ENCODE measurements around the gene TTLL13. TPM values are rescaled to one million over a fixed set of nuclear protein-coding genes. Genes with fewer than 3 reads are reported as not detected.
"Not testable (repeated sequence)": the region's sequence is repeated elsewhere in the genome, so short reads cannot be mapped to it uniquely, and the experiment has no call there.

TTLL13 gene
- total and polyA plus RNA-seq, 7 experiments from 2014 or later, result 0.40 to 1.8 (median 0.63) TPM; not detected in 3

GRCh38 chr15:90281637-90282036 lies 32.3 kb downstream of the TTLL13 start:
- H3K9me3 ChIP-seq (ENCODE audit: control insufficient read depth in 2 of 3, low read length in 3 of 3); H3K27ac ChIP-seq (ENCODE audit: low read depth, low read length); intact Hi-C loops (cut with micrococcal nuclease); H3K4me3 Mint-ChIP-seq; H3K4me1 Mint-ChIP-seq; H3K27me3 ChIP-seq (ENCODE audit: control insufficient read depth in 2 of 2, insufficient read depth in 2 of 2, low read length in 2 of 2); ATAC-seq; H3K9me3 Mint-ChIP-seq; H3K27ac Mint-ChIP-seq; H3K4me3 ChIP-seq (ENCODE audit: low read length); H3K4me1 ChIP-seq (ENCODE audit: control insufficient read depth in 2 of 2, insufficient read depth in 2 of 2, low read length in 2 of 2); H3K36me3 ChIP-seq (ENCODE audit: control insufficient read depth in 2 of 3, insufficient read depth in 3 of 3, low read length in 3 of 3); H3K36me3 Mint-ChIP-seq; DNase-seq; H3K27me3 Mint-ChIP-seq: not testable (repeated sequence)
- ChIA-PET POLR2A (interaction anchor here (0.7 kb wide), 1 partner anchor 149 kb away, joined by 7 read pairs; no protein-coding TSS in a partner anchor), CTCF (interaction anchor here (0.6 kb wide), 2 partner anchors 541 to 706 kb away, joined by 3 to 7 read pairs; no protein-coding TSS in a partner anchor)

- POLR2A ChIA-PET, result interaction anchor here (1.0 kb wide), 1 partner anchor 9 kb away, joined by 3 read pairs; no protein-coding TSS in a partner anchor
- H3K4me3 Mint-ChIP-seq, result no peak overlapping the region
- H3K36me3 ChIP-seq (ENCODE audit: control insufficient read depth in 2 of 3, insufficient read depth in 3 of 3, low read length in 3 of 3), result no peaks in the 10 kb centered on the region
- peaks cover 0 to 10% (median 0%) of the 10 kb centered on the region in 5 donors for H3K27me3 Mint-ChIP-seq
- intact Hi-C loops (cut with micrococcal nuclease), result loop anchor here (1.0 kb wide), 3 partner anchors 67 to 546 kb away; no protein-coding TSS in a partner anchor
- DNase-seq (peak in 7 of 9 donors; percentile 39 to 68 (median 61)), ATAC-seq (peak; percentile 88)
- no peak overlapping the region for H3K4me3 ChIP-seq (ENCODE audit: low read length)
- no peak overlapping the region for H3K27ac Mint-ChIP-seq
- no peaks in the 10 kb centered on the region for H3K36me3 Mint-ChIP-seq
- no peaks in the 10 kb centered on the region for H3K27me3 ChIP-seq (ENCODE audit: control insufficient read depth in 2 of 2, insufficient read depth in 2 of 2, low read length in 2 of 2)
- CTCF ChIA-PET, result interaction anchor here (0.7 to 1.0 kb wide), 4 partner anchors 10 to 287 kb away, joined by 3 read pairs; no protein-coding TSS in a partner anchor
- no peaks in the 10 kb centered on the region for H3K4me1 ChIP-seq (ENCODE audit: control insufficient read depth in 2 of 2, insufficient read depth in 2 of 2, low read length in 2 of 2)
- no peaks in the 10 kb centered on the region for H3K9me3 Mint-ChIP-seq
- H3K4me1 Mint-ChIP-seq, result peaks cover 0 to 5% (median 0%) of the 10 kb centered on the region in 7 donors
- H3K27ac ChIP-seq (ENCODE audit: low read depth, low read length), result no peak overlapping the region
- no peaks in the 10 kb centered on the region for H3K9me3 ChIP-seq (ENCODE audit: control insufficient read depth in 2 of 3, low read length in 3 of 3)
Measured at GRCh38 chr15:90286678-90287077, 37.3 kb downstream of the TTLL13 start.

GRCh38 chr15:90287101-90287500 lies 37.7 kb downstream of the TTLL13 start:
- Histone ChIP-seq H3K4me3 (ENCODE audit: low read length) (no peak overlapping the region), H3K27ac (ENCODE audit: low read depth, low read length) (no peak overlapping the region), H3K36me3 (ENCODE audit: control insufficient read depth in 2 of 3, insufficient read depth in 3 of 3, low read length in 3 of 3) (no peaks in the 10 kb centered on the region), H3K4me1 (ENCODE audit: control insufficient read depth in 2 of 2, insufficient read depth in 2 of 2, low read length in 2 of 2) (no peaks in the 10 kb centered on the region), H3K27me3 (ENCODE audit: control insufficient read depth in 2 of 2, insufficient read depth in 2 of 2, low read length in 2 of 2) (no peaks in the 10 kb centered on the region), H3K9me3 (ENCODE audit: control insufficient read depth in 2 of 3, low read length in 3 of 3) (no peaks in the 10 kb centered on the region)
- no peak for ATAC-seq
- H3K4me3 Mint-ChIP-seq, result no peak overlapping the region
- no peaks in the 10 kb centered on the region for H3K9me3 Mint-ChIP-seq
- peaks cover 0 to 5% (median 0%) of the 10 kb centered on the region in 7 donors for H3K4me1 Mint-ChIP-seq
- ChIA-PET CTCF (interaction anchor here (0.7 to 1.0 kb wide), 3 partner anchors 9 to 288 kb away, joined by 3 read pairs; no protein-coding TSS in a partner anchor), POLR2A (interaction anchor here (1.0 kb wide), 1 partner anchor 9 kb away, joined by 3 read pairs; no protein-coding TSS in a partner anchor)
- no peak overlapping the region for H3K27ac Mint-ChIP-seq
- H3K27me3 Mint-ChIP-seq, result peaks cover 0 to 10% (median 0%) of the 10 kb centered on the region in 5 donors
- intact Hi-C loops (cut with micrococcal nuclease), result no loop called here
- no peak for DNase-seq
- H3K36me3 Mint-ChIP-seq, result no peaks in the 10 kb centered on the region

- Histone ChIP-seq H3K36me3 (ENCODE audit: control insufficient read depth in 2 of 3, insufficient read depth in 3 of 3, low read length in 3 of 3) (no peaks in the 10 kb centered on the region), H3K27me3 (ENCODE audit: control insufficient read depth in 2 of 2, insufficient read depth in 2 of 2, low read length in 2 of 2) (no peaks in the 10 kb centered on the region), H3K27ac (ENCODE audit: low read depth, low read length) (no peak overlapping the region), H3K9me3 (ENCODE audit: control insufficient read depth in 2 of 3, low read length in 3 of 3) (no peaks in the 10 kb centered on the region), H3K4me3 (ENCODE audit: low read length) (no peak overlapping the region), H3K4me1 (ENCODE audit: control insufficient read depth in 2 of 2, insufficient read depth in 2 of 2, low read length in 2 of 2) (no peaks in the 10 kb centered on the region)
- ATAC-seq (no peak), DNase-seq (no peak)
- POLR2A ChIA-PET, result no interaction called here
- Mint-ChIP-seq H3K27me3 (peaks cover 0 to 10% (median 0%) of the 10 kb centered on the region in 5 donors), H3K36me3 (no peaks in the 10 kb centered on the region), H3K9me3 (no peaks in the 10 kb centered on the region), H3K27ac (no peak overlapping the region), H3K4me1 (peaks cover 0 to 5% (median 0%) of the 10 kb centered on the region in 7 donors), H3K4me3 (no peak overlapping the region)
- intact Hi-C loops (cut with micrococcal nuclease), result no loop called here
- CTCF ChIA-PET, result interaction anchor here (0.7 kb wide), 2 partner anchors 32 to 74 kb away, joined by 3 to 4 read pairs; no protein-coding TSS in a partner anchor
Measured at GRCh38 chr15:90287946-90288345, 38.6 kb downstream of the TTLL13 start.

GRCh38 chr15:90291679-90292356 lies 42.5 kb downstream of the TTLL13 start:
- Mint-ChIP-seq H3K27ac (no peak overlapping the region), H3K4me3 (no peak overlapping the region), H3K36me3 (no peaks in the 10 kb centered on the region), H3K27me3 (peaks cover 0 to 18% (median 4%) of the 10 kb centered on the region in 5 donors), H3K4me1 (peaks cover 0 to 19% (median under 1%) of the 10 kb centered on the region in 7 donors), H3K9me3 (no peaks in the 10 kb centered on the region)
- Histone ChIP-seq H3K4me1 (ENCODE audit: control insufficient read depth in 2 of 2, insufficient read depth in 2 of 2, low read length in 2 of 2) (no peaks in the 10 kb centered on the region), H3K9me3 (ENCODE audit: control insufficient read depth in 2 of 3, low read length in 3 of 3) (no peaks in the 10 kb centered on the region), H3K27ac (ENCODE audit: low read depth, low read length) (no peak overlapping the region), H3K4me3 (ENCODE audit: low read length) (no peak overlapping the region), H3K27me3 (ENCODE audit: control insufficient read depth in 2 of 2, insufficient read depth in 2 of 2, low read length in 2 of 2) (no peaks in the 10 kb centered on the region), H3K36me3 (ENCODE audit: control insufficient read depth in 2 of 3, insufficient read depth in 3 of 3, low read length in 3 of 3) (no peaks in the 10 kb centered on the region)
- CTCF ChIA-PET, result interaction anchor here (1.2 to 2.0 kb wide), 4 partner anchors 9 to 191 kb away, joined by 3 to 15 read pairs (median 8); no protein-coding TSS in a partner anchor
- ATAC-seq (no peak), DNase-seq (no peak)
- intact Hi-C loops (cut with micrococcal nuclease), result loop anchor here in 1 of 2 donors (2.0 kb wide), 1 partner anchor 595 kb away; no protein-coding TSS in a partner anchor
- POLR2A ChIA-PET, result interaction anchor here (0.6 kb wide), 1 partner anchor 91 kb away, joined by 3 read pairs; the partner anchor contains the start of gene SEMA4B

GRCh38 chr15:90293040-90293810 lies 43.9 kb downstream of the TTLL13 start:
- H3K4me3 ChIP-seq (ENCODE audit: low read length); H3K27me3 ChIP-seq (ENCODE audit: control insufficient read depth in 2 of 2, insufficient read depth in 2 of 2, low read length in 2 of 2); POLR2A ChIA-PET; H3K9me3 ChIP-seq (ENCODE audit: control insufficient read depth in 2 of 3, low read length in 3 of 3); H3K4me1 ChIP-seq (ENCODE audit: control insufficient read depth in 2 of 2, insufficient read depth in 2 of 2, low read length in 2 of 2); H3K36me3 ChIP-seq (ENCODE audit: control insufficient read depth in 2 of 3, insufficient read depth in 3 of 3, low read length in 3 of 3); H3K36me3 Mint-ChIP-seq; H3K9me3 Mint-ChIP-seq; H3K27ac ChIP-seq (ENCODE audit: low read depth, low read length): not testable (repeated sequence)
- CTCF ChIA-PET, result interaction anchor here (0.6 to 2.0 kb wide), 8 partner anchors 8 to 189 kb away, joined by 3 to 15 read pairs (median 3); no protein-coding TSS in a partner anchor
- peak overlapping the region in 4 of 10 donors; percentile 23 to 37 (median 27) for H3K4me3 Mint-ChIP-seq
- peaks cover 0 to 28% (median 4%) of the 10 kb centered on the region in 5 donors for H3K27me3 Mint-ChIP-seq
- ATAC-seq (peak; percentile 34), DNase-seq (peak; percentile 41 to 73 (median 60))
- intact Hi-C loops (cut with micrococcal nuclease), result loop anchor here in 1 of 2 donors (1.0 to 2.0 kb wide), 2 partner anchors 189 to 594 kb away; no protein-coding TSS in a partner anchor
- peak overlapping the region in 1 of 9 donors; percentile 18 for H3K27ac Mint-ChIP-seq
- peaks cover 0 to 19% (median 0%) of the 10 kb centered on the region in 7 donors for H3K4me1 Mint-ChIP-seq
